Psoas muscle (tissue), 8 donors: Measurements from ENCODE around the gene NFIB. TPM values are rescaled to one million over a fixed set of nuclear protein-coding genes. Genes with fewer than 3 reads are reported as not detected.
A peak's percentile ranks its signal among the peaks of the same experiment; 100 is the strongest.

Experiments
- ATAC-seq, 4 donors: fragments of 200-7000 bp; cut with Tn5 transposase; one replicate each; pipeline ENCODE4 v1.9.1; 2020; ENCODE audit warnings: moderate library complexity in 3 of 4, mild to moderate bottlenecking in 2 of 4
- DNase-seq, 2 donors: peaks; one replicate each; pipeline ENCODE4 v3.0.0-alpha.2; 2020
- H3K27ac ChIP-seq: fragments of 200-600 bp; one replicate; pipeline ENCODE4 v1.8.0; 2022
- H3K27me3 ChIP-seq, 3 donors: fragments of 200-600 bp in 1 of 3; one replicate each; pipeline versions ENCODE4 v1.6.1 to v1.8.0; 2013 to 2022; ENCODE audit warnings: low read length in 2 of 3, mild to moderate bottlenecking in 2 of 3, moderate library complexity in 1 of 3; ENCODE audit not compliant: insufficient read depth in 3 of 3
- H3K36me3 ChIP-seq, 2 donors: fragments of 200-600 bp in 1 of 2; one replicate each; pipeline versions ENCODE4 v1.6.1 to v1.8.0; 2013 to 2022; ENCODE audit warnings: low read depth in 1 of 2, mild to moderate bottlenecking in 1 of 2, moderate library complexity in 1 of 2; ENCODE audit not compliant: insufficient read depth in 1 of 2
- H3K4me1 ChIP-seq: fragments of 200-600 bp; one replicate; pipeline ENCODE4 v1.8.0; 2022
- H3K4me3 ChIP-seq: fragments of 200-600 bp; one replicate; pipeline ENCODE4 v1.8.0; 2022; ENCODE audit warnings: mild to moderate bottlenecking
- H3K9me3 ChIP-seq: fragments of 200-600 bp; one replicate; pipeline ENCODE4 v1.8.0; 2022
- WGBS, 3 donors: extraction: QIAGEN DNeasy Blood & Tissue Kit; methylation state at CpG; one replicate each; pipeline versions ENCODE4 v1.1.6 to v1.1.7; 2013; 5-methylcytosine and 5-hydroxymethylcytosine counted together
- intact Hi-C, 2 donors: fragments of 100-400 bp; cut with DNase I; formaldehyde crosslinking; loops; one replicate each; pipeline versions ENCODE4 v1.11.0 to v1.14.2; 2022
- polyA plus RNA-seq, 3 donors: library from polyadenylated mRNA; stranded (reverse); fragments of 200-250 nt; gene quantifications; one replicate each; pipeline ENCODE4 v1.2.3, GENCODE V29; 2013
- total RNA-seq, 4 donors: library from RNA; stranded (reverse); fragmentation: NEBNext Ultra II Directional in 2 of 4; extraction: Animal tissue kit (Norgen Biotek cat#: 25700) in 2 of 4; gene quantifications; one replicate each; pipeline versions ENCODE4 v1.2.1 to v1.2.4, GENCODE V29; 2021 to 2023
- TF ChIP-seq, protein P1 (sequence below): fragments of 200-600 bp; IDR thresholded peaks from one replicate; pipeline ENCODE4 v1.8.0; 2022; ENCODE audit warnings: antibody characterized with exemption
- donor health status: healthy with polysubstance abuse.
- donor health status: DM: no; HTN: no; CAD: no; lungs with moderate emphysema.
- donor health status: Bipolar disorder and iron deficiency.
- donor health status: healthy.
- donor health status: DM: yes; HTN: yes; CAD: no.
- donor health status: DM: no; HTN: no; CAD: no.
- donor health status: DM: no; HTN: no; CAD: no.
- donor health status: DM: yes; HTN: yes; CAD: no.

NFIB gene
- total and polyA plus RNA-seq, 7 donors, result 5.8 to 65.1 (median 35.0) TPM

DNA sequence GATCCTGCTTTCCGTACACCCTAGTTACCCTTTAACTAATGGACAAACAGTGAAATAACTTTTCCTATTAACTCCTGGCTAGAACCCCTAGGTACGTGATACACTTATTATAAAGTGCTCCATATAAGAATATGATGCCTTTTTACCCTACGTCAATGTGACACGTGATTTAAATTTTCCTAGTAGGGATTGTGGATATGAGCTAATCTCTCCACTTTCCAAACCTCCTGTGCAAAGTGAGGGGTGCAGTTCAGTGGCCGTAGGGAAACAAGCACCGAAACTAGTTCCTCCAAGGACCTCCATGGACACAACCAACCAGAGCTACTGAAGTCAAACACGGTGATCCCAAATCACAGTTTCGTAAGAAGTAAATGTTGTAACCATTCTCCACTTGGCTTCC, 19.3 kb downstream of the NFIB start:
- Histone ChIP-seq H3K9me3 (no peaks in the 10 kb centered on the region), H3K27ac (peak overlapping the region; percentile 47), H3K4me3 (no peak overlapping the region), H3K4me1 (peaks cover 61% of the 10 kb centered on the region), H3K36me3 (no peaks in the 10 kb centered on the region), H3K27me3 (no peaks in the 10 kb centered on the region)
- TF ChIP-seq, protein P1, sequence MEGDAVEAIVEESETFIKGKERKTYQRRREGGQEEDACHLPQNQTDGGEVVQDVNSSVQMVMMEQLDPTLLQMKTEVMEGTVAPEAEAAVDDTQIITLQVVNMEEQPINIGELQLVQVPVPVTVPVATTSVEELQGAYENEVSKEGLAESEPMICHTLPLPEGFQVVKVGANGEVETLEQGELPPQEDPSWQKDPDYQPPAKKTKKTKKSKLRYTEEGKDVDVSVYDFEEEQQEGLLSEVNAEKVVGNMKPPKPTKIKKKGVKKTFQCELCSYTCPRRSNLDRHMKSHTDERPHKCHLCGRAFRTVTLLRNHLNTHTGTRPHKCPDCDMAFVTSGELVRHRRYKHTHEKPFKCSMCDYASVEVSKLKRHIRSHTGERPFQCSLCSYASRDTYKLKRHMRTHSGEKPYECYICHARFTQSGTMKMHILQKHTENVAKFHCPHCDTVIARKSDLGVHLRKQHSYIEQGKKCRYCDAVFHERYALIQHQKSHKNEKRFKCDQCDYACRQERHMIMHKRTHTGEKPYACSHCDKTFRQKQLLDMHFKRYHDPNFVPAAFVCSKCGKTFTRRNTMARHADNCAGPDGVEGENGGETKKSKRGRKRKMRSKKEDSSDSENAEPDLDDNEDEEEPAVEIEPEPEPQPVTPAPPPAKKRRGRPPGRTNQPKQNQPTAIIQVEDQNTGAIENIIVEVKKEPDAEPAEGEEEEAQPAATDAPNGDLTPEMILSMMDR, result no peak
- DNase-seq, result no peak
- ATAC-seq, result peak in 2 of 4 donors; percentile 47 to 48
- WGBS, 3 donors, result 68 to 80% (median 74%) methylated on average over 8 of the region's 8 CpGs
- intact Hi-C loops, result no loop called here

DNA sequence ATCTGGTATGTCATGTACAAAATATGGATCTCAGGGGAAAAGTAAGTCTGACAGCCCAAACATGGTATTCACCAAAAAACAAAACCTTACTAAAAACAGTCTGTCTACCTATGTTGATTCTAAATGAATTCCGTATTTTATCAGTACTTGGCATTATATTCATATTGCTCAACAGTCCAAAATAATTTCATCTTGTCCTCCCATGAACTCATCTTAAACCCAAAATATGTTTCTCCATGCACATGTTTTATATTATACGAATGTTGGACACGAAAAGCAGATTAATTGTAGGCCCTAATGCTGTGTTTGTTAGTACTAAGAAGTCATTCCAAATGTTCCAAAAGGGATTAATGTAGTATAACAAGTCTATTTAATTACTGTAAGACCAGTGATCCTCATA, 20.1 kb downstream of the NFIB start:
- Histone ChIP-seq H3K4me3 (no peak overlapping the region), H3K4me1 (peaks cover 59% of the 10 kb centered on the region), H3K36me3 (no peaks in the 10 kb centered on the region), H3K9me3 (no peaks in the 10 kb centered on the region), H3K27me3 (no peaks in the 10 kb centered on the region), H3K27ac (peak overlapping the region; percentile 47)
- WGBS, 3 donors, result 31 to 62% (median 38%) methylated on average over 3 of the region's 3 CpGs
- TF ChIP-seq, protein P1, result no peak
- no peak for ATAC-seq
- no peak for DNase-seq
- intact Hi-C loops, result no loop called here

DNA sequence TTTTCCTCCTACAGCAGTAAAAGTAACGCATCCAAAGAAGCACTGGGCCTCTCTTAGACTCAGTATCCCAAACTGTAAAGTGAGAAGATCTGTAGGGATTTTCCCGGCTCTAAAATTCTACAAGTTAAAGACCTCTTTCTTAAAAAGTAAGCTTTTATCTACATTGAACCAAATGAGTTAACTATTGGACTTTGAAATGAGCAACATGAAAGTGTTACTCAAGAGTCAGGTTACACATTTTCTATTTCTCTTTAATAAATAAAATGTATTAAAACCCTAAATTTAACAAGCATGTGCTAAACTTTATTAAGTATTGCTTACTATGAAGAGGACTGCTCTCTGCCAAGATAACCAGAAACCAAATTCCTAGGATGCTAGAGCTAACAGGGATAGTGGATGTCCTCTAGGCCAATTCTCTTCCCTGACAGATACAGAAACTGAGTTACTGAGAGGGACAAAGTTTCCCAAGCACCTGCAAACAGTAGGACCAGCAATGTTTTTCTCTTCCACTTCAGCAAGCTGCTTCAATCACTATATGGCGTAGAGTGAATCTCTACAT, 21.7 kb downstream of the NFIB start:
- no peak overlapping the region for H3K4me3 ChIP-seq
- intact Hi-C loops, result no loop called here
- DNase-seq, result no peak
- TF ChIP-seq, protein P1, result no peak
- ATAC-seq, result no peak
- H3K36me3 ChIP-seq, result no peaks in the 10 kb centered on the region
- no peaks in the 10 kb centered on the region for H3K9me3 ChIP-seq
- WGBS, 3 donors, result 16 to 79% (median 50%) methylated on average over 3 of the region's 3 CpGs
- H3K27ac ChIP-seq, result peak overlapping the region; percentile 40
- peaks cover 58% of the 10 kb centered on the region for H3K4me1 ChIP-seq
- H3K27me3 ChIP-seq, result no peaks in the 10 kb centered on the region

DNA sequence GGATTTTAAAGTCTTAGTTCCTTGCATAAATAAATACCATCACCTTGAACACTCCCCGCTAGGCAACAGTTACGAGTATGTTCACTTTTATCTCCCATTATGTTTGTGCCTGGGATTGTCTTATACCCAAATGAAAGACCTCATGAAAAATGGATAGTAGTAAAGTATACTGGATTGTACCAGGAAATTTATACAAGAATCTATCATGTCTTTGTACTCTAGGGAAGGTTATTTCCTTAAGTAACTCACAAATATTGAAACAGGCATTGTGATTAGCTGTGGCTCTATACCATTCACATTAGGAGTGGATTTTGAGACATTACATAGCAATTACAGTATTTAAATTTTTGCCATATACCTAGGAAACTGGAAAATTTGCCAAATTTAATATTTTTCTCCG, 24.0 kb downstream of the NFIB start:
- ATAC-seq, result no peak
- no peak for DNase-seq
- intact Hi-C loops, result no loop called here
- no peaks in the 10 kb centered on the region for H3K27me3 ChIP-seq
- WGBS, 3 donors, result 75 to 93% (median 86%) methylated on average over 3 of the region's 3 CpGs
- no peak overlapping the region for H3K27ac ChIP-seq
- no peaks in the 10 kb centered on the region for H3K9me3 ChIP-seq
- TF ChIP-seq, protein P1, result no peak
- no peaks in the 10 kb centered on the region for H3K36me3 ChIP-seq
- H3K4me1 ChIP-seq, result peaks cover 54% of the 10 kb centered on the region
- no peak overlapping the region for H3K4me3 ChIP-seq

DNA sequence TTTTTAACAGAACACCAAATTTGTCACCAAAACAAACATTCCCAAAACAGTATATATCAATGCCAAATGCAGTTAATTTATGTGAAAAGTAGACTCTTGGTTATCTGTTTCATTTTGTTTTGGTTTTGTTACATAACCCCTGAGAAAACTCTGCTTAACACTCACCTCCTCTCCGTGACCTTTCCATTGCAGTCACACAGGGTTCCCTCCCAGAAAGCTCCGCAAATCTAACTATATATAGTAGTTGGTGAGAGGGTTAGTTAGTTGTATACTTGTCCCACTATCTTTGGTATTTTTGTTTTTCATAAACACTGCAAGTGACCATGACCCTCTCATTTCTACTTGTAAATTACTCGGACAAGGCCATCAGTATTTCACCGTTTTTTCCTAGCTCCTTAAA, 25.5 kb downstream of the NFIB start:
- Histone ChIP-seq H3K27ac (peak overlapping the region; percentile 54), H3K27me3 (no peaks in the 10 kb centered on the region), H3K36me3 (no peaks in the 10 kb centered on the region), H3K4me1 (peaks cover 51% of the 10 kb centered on the region), H3K4me3 (peak overlapping the region; percentile 8), H3K9me3 (no peaks in the 10 kb centered on the region)
- ATAC-seq (peak in 2 of 4 donors; percentile 27 to 42), DNase-seq (no peak)
- TF ChIP-seq, protein P1, result no peak
- intact Hi-C loops, result no loop called here
- 39 to 44% (median 43%) methylated on average over 4 of the region's 4 CpGs for WGBS, 3 donors
